ENCODE measurements around the gene RIOK3.

RIOK3 gene

DNA sequence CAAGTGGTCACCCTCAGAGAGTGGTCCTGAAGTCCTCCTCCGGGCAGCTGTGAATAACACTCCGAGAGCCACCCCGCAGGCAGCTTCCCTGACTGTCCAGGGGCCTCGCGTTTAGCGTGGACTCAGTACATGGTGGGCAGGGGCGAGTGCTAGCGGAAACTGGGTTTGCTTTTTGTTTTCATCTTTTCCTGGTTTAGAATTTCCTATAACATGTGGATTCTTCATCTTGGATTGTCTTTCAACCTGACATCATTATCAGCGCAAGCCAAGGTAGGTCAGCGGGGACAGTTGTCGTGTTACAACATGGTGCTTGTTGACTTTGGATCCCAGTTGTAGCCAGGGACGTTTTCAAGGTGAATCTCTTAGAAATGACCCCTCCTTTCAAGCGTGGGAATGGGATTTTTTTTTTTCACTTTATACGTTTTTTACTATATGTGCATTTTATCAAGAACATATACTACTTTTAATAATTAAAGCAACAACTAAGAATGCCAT is 71.2 kb downstream of the RIOK3 start:
- DNase-seq (ENCODE audit: low read depth, low spot score): no peak
- H3K27ac ChIP-seq: no peak overlapping the region

DNA sequence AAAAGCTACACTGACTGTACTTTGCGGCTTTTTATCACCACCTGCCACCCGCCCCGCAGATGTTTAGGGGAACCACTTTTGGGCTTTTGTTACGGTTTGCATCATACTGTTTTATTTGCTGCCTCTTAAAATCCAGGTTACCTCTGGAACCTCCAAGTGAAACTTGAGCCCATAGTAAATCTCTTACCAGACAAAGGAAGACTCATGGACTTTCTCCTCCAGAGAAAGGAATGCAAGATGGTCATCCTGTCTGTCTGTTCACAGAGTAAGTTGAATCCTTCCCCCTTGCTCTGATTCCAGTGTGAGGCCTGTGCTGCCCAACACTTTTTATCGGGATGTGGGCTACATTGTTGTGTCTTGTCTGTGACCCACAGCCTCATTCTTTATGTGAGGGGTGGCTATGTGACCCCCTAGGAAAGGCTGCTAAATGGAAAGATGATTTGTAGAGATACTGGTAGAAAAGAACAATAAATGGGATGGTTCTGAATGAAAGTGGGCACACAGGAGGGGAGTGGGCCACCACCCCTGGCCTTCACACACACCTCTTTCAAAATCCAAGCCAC is 73.5 kb downstream of the RIOK3 start:
- no peak for DNase-seq (ENCODE audit: low read depth, low spot score)
- H3K27ac ChIP-seq: no peak overlapping the region

DNA sequence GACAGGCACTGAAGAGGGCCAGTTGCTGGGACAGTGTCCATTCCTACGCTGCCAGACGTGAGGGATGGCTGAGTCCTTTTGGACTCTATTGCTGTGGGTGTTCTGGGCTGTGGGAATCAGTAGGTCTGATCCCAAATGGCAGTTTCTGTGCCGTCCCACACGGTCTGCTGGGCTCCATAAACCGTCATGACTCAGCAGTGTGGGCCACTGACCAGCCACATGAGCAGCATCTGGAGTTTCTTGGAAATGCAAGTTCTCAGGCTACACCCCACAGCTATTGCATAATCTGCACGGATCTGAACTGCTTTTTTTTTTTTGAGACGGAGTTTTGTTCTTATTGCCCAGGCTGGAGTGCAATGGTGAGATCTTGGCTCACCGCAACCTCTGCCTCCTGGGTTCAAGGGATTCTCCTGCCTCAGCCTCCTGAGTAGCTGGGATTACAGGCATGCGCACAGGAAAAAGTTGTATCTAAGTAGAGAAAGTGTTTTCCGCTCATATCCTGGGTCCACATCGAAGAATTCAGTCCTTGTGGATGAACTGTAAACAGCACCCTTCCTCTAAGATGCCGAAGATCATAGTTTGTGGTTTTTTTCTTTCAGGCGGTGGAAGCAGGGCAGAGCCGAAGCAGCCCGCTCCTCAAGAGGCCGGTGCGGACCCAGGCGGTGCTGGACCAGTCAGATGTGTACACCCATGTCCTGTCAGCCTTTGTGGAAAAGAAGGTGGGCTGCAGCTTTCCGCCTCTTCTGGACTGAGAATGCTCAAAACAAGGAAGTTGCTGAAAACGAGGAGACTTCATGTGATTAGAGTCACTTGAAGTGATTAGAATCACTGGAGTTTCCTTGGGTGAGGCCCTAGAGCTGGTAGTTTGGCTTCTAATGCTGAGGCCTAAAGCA is 75.7 kb downstream of the RIOK3 start:
- no peak for DNase-seq (ENCODE audit: low read depth, low spot score)
- peak overlapping the region; percentile 65 for H3K27ac ChIP-seq

DNA sequence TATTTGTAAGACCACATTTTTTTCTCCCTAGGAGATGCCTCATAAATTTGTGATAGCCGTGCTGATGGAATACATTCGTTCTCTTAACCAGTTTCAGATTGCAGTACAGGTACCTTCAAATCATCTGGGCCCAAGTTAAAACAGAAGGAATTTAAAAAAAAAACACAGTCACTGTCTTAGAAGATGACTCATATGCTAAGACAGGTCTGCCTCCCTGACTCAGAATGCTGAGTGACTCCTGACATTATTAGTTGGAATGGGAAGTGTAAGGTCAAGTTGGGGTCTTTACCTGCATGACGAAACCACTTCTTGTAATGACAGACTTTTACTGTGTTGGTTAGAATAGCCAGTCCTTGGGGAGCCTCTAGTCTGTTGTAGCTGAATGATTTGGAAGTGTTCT is 76.5 kb downstream of the RIOK3 start:
- peak; percentile 70 for DNase-seq (ENCODE audit: low read depth, low spot score)
- H3K27ac ChIP-seq: peak overlapping the region; percentile 65

DNA sequence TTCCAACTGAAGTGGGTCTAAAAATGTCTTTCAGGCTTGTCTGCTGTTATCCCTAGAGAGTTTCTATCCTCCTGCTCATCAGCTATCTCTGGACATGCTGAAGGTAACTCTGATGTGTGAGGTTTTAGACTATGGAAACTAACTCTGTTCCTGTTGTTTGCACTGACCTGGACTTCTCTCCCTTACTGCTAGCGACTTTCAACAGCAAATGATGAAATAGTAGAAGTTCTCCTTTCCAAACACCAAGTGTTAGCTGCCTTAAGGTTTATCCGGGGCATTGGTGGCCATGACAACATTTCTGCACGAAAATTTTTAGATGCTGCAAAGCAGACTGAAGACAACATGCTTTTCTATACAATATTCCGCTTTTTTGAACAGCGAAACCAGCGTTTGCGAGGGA is 77.1 kb downstream of the RIOK3 start:
- no peak for DNase-seq (ENCODE audit: low read depth, low spot score)
- peak overlapping the region; percentile 65 for H3K27ac ChIP-seq

DNA sequence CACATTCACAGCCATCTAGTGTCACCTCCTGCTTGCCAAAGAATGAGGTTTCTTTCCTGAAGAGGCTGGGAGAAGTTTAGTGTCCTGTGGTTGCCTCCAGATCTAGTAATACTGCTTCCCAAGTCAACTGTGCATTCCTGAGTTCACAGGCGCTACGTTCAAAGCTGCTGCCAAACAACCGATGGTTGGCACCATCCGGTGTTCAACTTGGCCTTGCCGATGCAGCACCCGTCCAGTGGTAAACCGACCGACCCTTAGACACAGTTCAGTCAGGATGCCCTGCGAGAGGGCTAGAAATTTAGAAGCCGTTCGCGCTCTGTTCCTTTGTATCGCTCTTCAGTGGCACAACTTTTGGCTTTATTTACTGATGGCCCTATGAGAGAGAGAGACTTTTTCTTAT is 78.8 kb downstream of the RIOK3 start:
- no peak for DNase-seq (ENCODE audit: low read depth, low spot score)
- no peak overlapping the region for H3K27ac ChIP-seq
